RWPE2 (cell line): ENCODE data around the gene WWOX.

Source experiments
- ATAC-seq: fragments of 200-7000 bp; cut with Tn5 transposase; 3 replicates; pipeline ENCODE4 v1.9.1; 2021; ENCODE audit warnings: low read depth
- DNase-seq: peaks from one replicate; pipeline ENCODE4 v3.0.0-alpha.2; 2020; ENCODE audit warnings: low spot score
- H3K27ac ChIP-seq: fragments of 450-650 bp; 2 replicates; pipeline ENCODE4 v1.5.1; 2017; ENCODE audit warnings: mild to moderate bottlenecking; ENCODE audit not compliant: poor library complexity, severe bottlenecking
- H3K27me3 ChIP-seq: fragments of 250-450 bp; sonication (Bioruptor Pico); 2 replicates; pipeline ENCODE4 v1.5.1; 2021; ENCODE audit warnings: mild to moderate bottlenecking, moderate library complexity; ENCODE audit not compliant: insufficient read depth, poor library complexity, severe bottlenecking
- H3K36me3 ChIP-seq: fragments of 250-450 bp; sonication (Bioruptor Pico); 2 replicates; pipeline ENCODE4 v1.5.1; 2020; ENCODE audit warnings: low read depth, mild to moderate bottlenecking, moderate library complexity
- H3K4me1 ChIP-seq: fragments of 250-450 bp; sonication (Bioruptor Pico); 2 replicates; pipeline ENCODE4 v1.5.1; 2021; ENCODE audit warnings: mild to moderate bottlenecking, moderate library complexity; ENCODE audit not compliant: insufficient read depth, poor library complexity, severe bottlenecking
- H3K4me3 ChIP-seq: fragments of 250-450 bp; sonication (Bioruptor Pico); 2 replicates; pipeline ENCODE4 v1.5.1; 2021; ENCODE audit warnings: mild to moderate bottlenecking, moderate library complexity; ENCODE audit not compliant: severe bottlenecking
- H3K9me3 ChIP-seq: fragments of 250-450 bp; sonication (Bioruptor Pico); 2 replicates; pipeline ENCODE4 v1.5.1; 2021; ENCODE audit warnings: mild to moderate bottlenecking, moderate library complexity; ENCODE audit not compliant: severe bottlenecking
- TF ChIP-seq, protein P1 (sequence below): fragments of 450-650 bp; IDR thresholded peaks from one replicate; pipeline ENCODE4 v1.5.1; 2017; ENCODE audit warnings: mild to moderate bottlenecking, moderate library complexity; ENCODE audit not compliant: poor library complexity, severe bottlenecking

WWOX gene

DNA sequence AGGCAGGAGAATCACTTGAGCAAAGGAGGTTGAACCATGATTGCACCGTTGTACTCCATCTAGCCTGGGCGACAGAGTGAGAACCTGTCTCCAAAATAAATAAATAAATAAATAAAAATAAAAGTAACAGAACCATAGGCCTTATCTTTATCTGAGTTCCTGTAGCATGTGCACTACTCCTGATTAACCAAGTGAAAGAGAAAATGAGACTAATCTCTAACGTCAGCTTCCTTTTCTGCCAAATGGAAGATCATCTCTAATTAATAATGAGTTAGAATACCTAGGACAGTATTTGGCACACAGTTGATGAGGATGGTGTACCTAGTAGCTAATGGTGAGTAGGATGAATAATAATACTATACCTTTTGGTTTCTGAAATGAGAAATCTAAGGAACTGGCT is 520.4 kb downstream of the WWOX start:
- DNase-seq: no peak
- TF ChIP-seq, protein P1, sequence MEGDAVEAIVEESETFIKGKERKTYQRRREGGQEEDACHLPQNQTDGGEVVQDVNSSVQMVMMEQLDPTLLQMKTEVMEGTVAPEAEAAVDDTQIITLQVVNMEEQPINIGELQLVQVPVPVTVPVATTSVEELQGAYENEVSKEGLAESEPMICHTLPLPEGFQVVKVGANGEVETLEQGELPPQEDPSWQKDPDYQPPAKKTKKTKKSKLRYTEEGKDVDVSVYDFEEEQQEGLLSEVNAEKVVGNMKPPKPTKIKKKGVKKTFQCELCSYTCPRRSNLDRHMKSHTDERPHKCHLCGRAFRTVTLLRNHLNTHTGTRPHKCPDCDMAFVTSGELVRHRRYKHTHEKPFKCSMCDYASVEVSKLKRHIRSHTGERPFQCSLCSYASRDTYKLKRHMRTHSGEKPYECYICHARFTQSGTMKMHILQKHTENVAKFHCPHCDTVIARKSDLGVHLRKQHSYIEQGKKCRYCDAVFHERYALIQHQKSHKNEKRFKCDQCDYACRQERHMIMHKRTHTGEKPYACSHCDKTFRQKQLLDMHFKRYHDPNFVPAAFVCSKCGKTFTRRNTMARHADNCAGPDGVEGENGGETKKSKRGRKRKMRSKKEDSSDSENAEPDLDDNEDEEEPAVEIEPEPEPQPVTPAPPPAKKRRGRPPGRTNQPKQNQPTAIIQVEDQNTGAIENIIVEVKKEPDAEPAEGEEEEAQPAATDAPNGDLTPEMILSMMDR: no peak
- H3K36me3 ChIP-seq: no peaks in the 10 kb centered on the region

DNA sequence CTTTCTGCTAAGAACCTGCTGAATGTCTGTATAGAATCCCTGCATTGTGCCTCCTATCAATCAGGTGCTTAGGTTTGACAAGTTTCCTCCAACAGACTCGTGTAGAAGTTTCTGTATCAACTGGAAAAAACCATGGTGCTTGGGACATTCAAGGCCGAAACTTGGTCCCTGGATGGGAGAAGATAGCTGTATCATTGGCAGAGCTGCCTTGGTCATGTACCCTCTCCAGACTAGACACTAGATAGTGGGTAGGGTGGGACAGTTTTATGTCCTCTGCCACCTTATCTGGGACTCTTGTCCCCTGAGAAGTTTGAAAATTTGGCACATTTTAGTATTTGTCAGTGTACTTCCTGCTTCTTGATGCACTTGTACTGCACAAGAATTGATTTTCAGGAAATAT is 520.8 kb downstream of the WWOX start:
- no peaks in the 10 kb centered on the region for H3K27me3 ChIP-seq
- H3K36me3 ChIP-seq: no peaks in the 10 kb centered on the region
- DNase-seq (no peak), ATAC-seq (no peak)
- H3K4me3 ChIP-seq: no peak overlapping the region
- TF ChIP-seq, protein P1: no peak
- no peaks in the 10 kb centered on the region for H3K4me1 ChIP-seq
- H3K27ac ChIP-seq: no peak overlapping the region
- no peaks in the 10 kb centered on the region for H3K9me3 ChIP-seq

More for the DNA sequence above, 520.4 kb downstream of the WWOX start:
- no peak overlapping the region for H3K4me3 ChIP-seq
- ATAC-seq: no peak
- H3K9me3 ChIP-seq: no peaks in the 10 kb centered on the region
- no peaks in the 10 kb centered on the region for H3K27me3 ChIP-seq
- H3K27ac ChIP-seq: no peak overlapping the region
- H3K4me1 ChIP-seq: no peaks in the 10 kb centered on the region

DNA sequence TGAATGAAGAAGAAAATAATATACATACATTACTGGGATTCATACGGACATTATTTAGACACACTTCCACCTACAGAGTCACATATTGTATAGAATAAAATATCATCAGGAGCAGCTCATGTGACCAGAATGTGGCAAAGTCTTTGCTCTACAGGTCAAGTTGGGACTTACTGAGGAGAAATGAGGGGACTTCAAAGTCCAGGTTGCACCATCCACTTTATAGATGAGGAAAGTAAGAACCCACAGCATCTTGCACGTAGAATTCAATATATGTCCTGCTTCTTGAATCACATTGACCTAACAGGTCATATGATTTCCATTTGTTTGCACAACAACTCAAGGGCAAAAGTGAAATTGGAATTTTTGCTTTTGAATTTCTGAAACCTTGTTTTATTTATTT is 524.3 kb downstream of the WWOX start:
- Histone ChIP-seq H3K4me1 (no peaks in the 10 kb centered on the region), H3K27me3 (no peaks in the 10 kb centered on the region), H3K4me3 (no peak overlapping the region), H3K9me3 (no peaks in the 10 kb centered on the region), H3K27ac (no peak overlapping the region), H3K36me3 (no peaks in the 10 kb centered on the region)
- ATAC-seq (no peak), DNase-seq (no peak)
- TF ChIP-seq, protein P1: no peak

DNA sequence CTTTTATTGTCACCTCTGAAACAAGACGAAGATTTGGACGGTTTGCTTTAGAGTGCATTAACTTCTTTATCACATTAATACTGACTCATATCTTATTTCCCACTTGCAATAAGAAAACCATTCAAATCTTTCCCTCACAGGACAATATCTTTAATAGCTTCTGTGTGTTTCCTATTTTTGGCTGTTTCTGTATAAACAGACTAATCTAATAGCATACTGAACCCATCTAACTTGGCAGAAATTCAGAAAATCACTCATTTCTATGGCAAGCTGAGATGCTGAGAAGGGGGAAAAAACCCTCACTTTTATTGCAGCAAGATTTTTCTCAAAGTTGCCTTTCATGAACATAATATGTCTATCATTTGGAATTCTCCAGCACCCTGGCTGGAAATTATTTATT is 524.9 kb downstream of the WWOX start:
- H3K36me3 ChIP-seq: no peaks in the 10 kb centered on the region
- H3K4me3 ChIP-seq: no peak overlapping the region
- H3K4me1 ChIP-seq: no peaks in the 10 kb centered on the region
- no peaks in the 10 kb centered on the region for H3K9me3 ChIP-seq
- H3K27me3 ChIP-seq: no peaks in the 10 kb centered on the region
- ATAC-seq (no peak), DNase-seq (no peak)
- H3K27ac ChIP-seq: no peak overlapping the region
- TF ChIP-seq, protein P1: no peak

DNA sequence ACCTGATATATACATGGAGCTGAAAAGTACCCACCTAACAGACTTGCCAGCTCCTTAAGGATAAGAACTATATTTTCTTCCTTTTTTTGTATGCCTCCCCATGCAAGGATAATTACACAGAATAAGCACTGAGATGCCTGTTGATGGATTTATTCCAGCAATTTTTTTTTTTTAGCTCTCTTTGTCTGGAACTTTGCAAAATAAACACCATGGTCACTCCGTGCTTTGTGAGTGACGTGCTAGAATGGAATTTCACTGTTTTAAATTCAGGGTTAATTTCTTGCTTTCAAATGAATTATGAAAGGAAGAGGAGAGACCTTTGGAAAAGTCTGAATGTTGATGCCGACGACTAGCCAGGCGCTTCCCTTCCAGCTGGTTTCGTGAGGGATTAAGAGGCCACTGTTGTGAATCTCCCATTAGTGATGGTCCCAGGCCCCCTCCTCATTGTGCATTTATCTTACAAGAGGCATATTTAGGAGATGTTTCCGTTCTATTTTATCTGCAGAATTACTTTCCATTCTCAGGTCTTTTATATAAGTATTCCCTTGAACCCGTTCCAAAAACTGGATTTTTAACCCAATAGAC is 529.1 kb downstream of the WWOX start:
- no peak for ATAC-seq
- H3K27ac ChIP-seq: no peak overlapping the region
- H3K4me3 ChIP-seq: no peak overlapping the region
- no peak for DNase-seq
- no peaks in the 10 kb centered on the region for H3K9me3 ChIP-seq
- no peaks in the 10 kb centered on the region for H3K27me3 ChIP-seq
- no peaks in the 10 kb centered on the region for H3K36me3 ChIP-seq
- no peaks in the 10 kb centered on the region for H3K4me1 ChIP-seq
- TF ChIP-seq, protein P1: no peak
